GM12878 (cell line): ENCODE measurements around the gene ICE2. TPM values are rescaled to one million over a fixed set of nuclear protein-coding genes. Genes with fewer than 3 reads are reported as not detected.

Experiments used
- ATAC-seq: fragments of 200-7000 bp; cut with Tn5 transposase; 3 replicates; pipeline ENCODE4 v1.9.1; 2020; ENCODE audit warnings: mild to moderate bottlenecking, moderate library complexity
- BruUV-seq: library from RNA; stranded (reverse); fragments of 400-500 nt; replicated peaks from 2 replicates; lab custom pipeline; 2021; lab: Mats Ljungman, UMichigan
- CTCF ChIA-PET: fragments of 300-600 bp; sonication (Branson Sonifier 250); formaldehyde crosslinking; extraction: SDS; loops from one replicate; lab custom pipeline; 2021; ENCODE audit warnings: inconsistent platforms; lab: Yijun Ruan, JAX
- POLR2A ChIA-PET: fragments of 350-600 bp; formaldehyde crosslinking; extraction: SDS; loops from one replicate; lab custom pipeline; 2021; ENCODE audit warnings: inconsistent platforms; lab: Charles Lee
- RAD21 ChIA-PET: fragments of 300-600 bp; sonication (Branson Sonifier 250); formaldehyde crosslinking; loops from one replicate; lab custom pipeline; 2023; ENCODE audit warnings: antibody characterized with exemption; ENCODE audit not compliant: unreplicated experiment; lab: Charles Lee
- SMC1A ChIA-PET: fragments of 300-600 bp; sonication (Branson Sonifier 250); formaldehyde crosslinking; loops from one replicate; lab custom pipeline; 2023; ENCODE audit not compliant: unreplicated experiment, uncharacterized antibody; lab: Charles Lee
- DNase-seq: peaks from one replicate; pipeline ENCODE4 v3.0.0-alpha.2; 2011; ENCODE audit warnings: low read depth, low spot score
- FAIRE-seq: peaks from 3 replicates; lab custom pipeline; 2011; peaks lifted over from hg19 to GRCh38; lab: Jason Lieb, UNC
- H2AFZ ChIP-seq: 2 replicates; pipeline ENCODE4 v1.6.0; 2011; ENCODE audit warnings: low read depth, low read length, control low read depth; ENCODE audit not compliant: control insufficient read depth
- H3K27ac ChIP-seq: 2 replicates; pipeline ENCODE4 v1.5.1; 2011; ENCODE audit warnings: control low read depth; ENCODE audit not compliant: control insufficient read depth, insufficient read depth
- H3K27me3 ChIP-seq, 2 experiments: replicated peaks in 1 of 2; 2 replicates each; pipeline versions ENCODE4 v1.6.0 to v1.6.1; 2011; ENCODE audit warnings: low read length in 1 of 2; ENCODE audit not compliant: control insufficient read depth in 2 of 2, insufficient read depth in 2 of 2
- H3K36me3 ChIP-seq, 2 experiments: 2 replicates each; pipeline ENCODE4 v1.5.1; 2011; ENCODE audit warnings: low read length in 1 of 2; ENCODE audit not compliant: control insufficient read depth in 2 of 2, insufficient read depth in 2 of 2
- H3K4me1 ChIP-seq: 2 replicates; pipeline ENCODE4 v1.6.1; 2011; ENCODE audit warnings: mild to moderate bottlenecking, low read length, moderate library complexity, mixed read lengths; ENCODE audit not compliant: control insufficient read depth, insufficient read depth
- H3K4me2 ChIP-seq: 2 replicates; pipeline ENCODE4 v1.6.0; 2011; ENCODE audit warnings: control low read depth; ENCODE audit not compliant: control insufficient read depth, insufficient read depth
- H3K4me3 ChIP-seq: fragments of 200-600 bp; sonication (generic); 2 replicates; pipeline ENCODE4 v1.5.1; 2016
- H3K79me2 ChIP-seq: 2 replicates; pipeline ENCODE4 v1.6.0; 2011; ENCODE audit warnings: low read length; ENCODE audit not compliant: control insufficient read depth, insufficient read depth
- H3K9ac ChIP-seq: 2 replicates; pipeline ENCODE4 v1.8.0; 2011; ENCODE audit warnings: low read length, control low read depth, mixed read lengths; ENCODE audit not compliant: control insufficient read depth, insufficient read depth
- H3K9me3 ChIP-seq: replicated peaks from 3 replicates; pipeline ENCODE4 v1.5.1; 2011; ENCODE audit warnings: mild to moderate bottlenecking, low read length; ENCODE audit not compliant: control insufficient read depth, insufficient read depth
- H4K20me1 ChIP-seq: 2 replicates; pipeline ENCODE4 v1.6.0; 2011; ENCODE audit not compliant: control insufficient read depth, insufficient read depth
- ASH2L ChIP-seq: fragments of 300-600, 200-600 bp; sonication (generic); IDR thresholded peaks from 2 replicates; pipeline ENCODE4 v1.6.1; 2017; ENCODE audit warnings: low read depth, mild to moderate bottlenecking, borderline replicate concordance
- CBFB ChIP-seq: IDR thresholded peaks from 2 replicates; pipeline ENCODE4 v1.6.1; 2016; ENCODE audit warnings: antibody characterized with exemption, low read depth
- CBX3 ChIP-seq: fragments of 200-600 bp; sonication (generic); IDR thresholded peaks from 2 replicates; pipeline ENCODE4 v1.6.1; 2016; ENCODE audit warnings: low read depth, borderline replicate concordance
- EP300 ChIP-seq, 2 experiments: fragments of 150-350 bp in 1 of 2; IDR thresholded peaks; 2 replicates each; pipeline ENCODE4 v1.6.1; 2011 to 2012; ENCODE audit warnings: low read depth in 2 of 2, low read length in 2 of 2, borderline replicate concordance in 1 of 2, improper control_type of control experiment in 1 of 2, inconsistent platforms in 1 of 2; ENCODE audit not compliant: control insufficient read depth in 1 of 2
- IKZF1 ChIP-seq: fragments of 450-650 bp; conservative IDR thresholded peaks from 2 replicates; pipeline ENCODE4 v1.6.1; 2017; ENCODE audit warnings: antibody characterized with exemption, mild to moderate bottlenecking
- KLF5 ChIP-seq: fragments of 450-650 bp; IDR thresholded peaks from 2 replicates; pipeline ENCODE4 v1.6.1; 2014; ENCODE audit warnings: mild to moderate bottlenecking; ENCODE audit not compliant: partially characterized antibody
- MTA2 ChIP-seq: fragments of 450-650 bp; IDR thresholded peaks from 2 replicates; pipeline ENCODE4 v1.6.1; 2016; ENCODE audit warnings: low read depth, mild to moderate bottlenecking, moderate library complexity
- PAX8 ChIP-seq: fragments of 450-650 bp; IDR thresholded peaks from 2 replicates; pipeline ENCODE4 v1.6.1; 2017; ENCODE audit warnings: mild to moderate bottlenecking, moderate library complexity
- RBBP5 ChIP-seq: fragments of 200-600 bp; sonication (generic); conservative IDR thresholded peaks from 2 replicates; pipeline ENCODE4 v1.6.1; 2016
- SUPT20H ChIP-seq: IDR thresholded peaks from 2 replicates; pipeline ENCODE4 v1.6.1; 2011; ENCODE audit warnings: low read depth, mild to moderate bottlenecking, low read length, moderate library complexity, borderline replicate concordance; ENCODE audit not compliant: control insufficient read depth
- ZBTB33 ChIP-seq: fragments of 450-650 bp; IDR thresholded peaks from 2 replicates; pipeline ENCODE4 v1.6.1; 2017; ENCODE audit warnings: mild to moderate bottlenecking
- ZSCAN29 ChIP-seq: fragments of 450-650 bp; IDR thresholded peaks from 2 replicates; pipeline ENCODE4 v1.6.1; 2017; ENCODE audit warnings: mild to moderate bottlenecking, moderate library complexity
- WGBS: methylation state at CpG from one replicate; pipeline ENCODE4 v1.1.6; 2016; ENCODE audit warnings: low lambda C conversion rate; ENCODE audit not compliant: insufficient replicate concordance, insufficient coverage; ENCODE audit errors: missing lambda C conversion rate; 5-methylcytosine and 5-hydroxymethylcytosine counted together
- in situ Hi-C: fragments of 300-500 bp; cut with MboI; formaldehyde crosslinking; loops from 9 replicates; pipeline ENCODE4 v1.14.3; 2018; ENCODE audit warnings: mixed read lengths
- intact Hi-C: fragments of 100-400 bp; cut with micrococcal nuclease; formaldehyde crosslinking; loops from one replicate; pipeline ENCODE4 v1.14.2; 2022; ENCODE audit not compliant: unreplicated experiment
- polyA plus RNA-seq, 11 experiments: library from polyadenylated mRNA; depleted of rRNA in 4 of 11; unstranded in 6 of 11; stranded (reverse) in 5 of 11; fragments of >200 nt; fragmentation: Nextera tagmentation in 4 of 11; fragmentation: Illumina TruSeq in 1 of 11; extraction: Ambion mirVana in 4 of 11; extraction: Trizol in 1 of 11; gene quantifications; 1 replicate in 1 of 11; 2 replicates in 10 of 11; pipeline versions ENCODE4 v1.2.1 to v1.2.3, GENCODE V29; 2011 to 2016; ENCODE audit warnings: inconsistent platforms in 2 of 11, missing spikeins in 2 of 11, low read depth in 1 of 11
- total RNA-seq, 4 experiments: library from RNA; depleted of rRNA in 3 of 4; stranded (reverse); fragments of >200 nt in 3 of 4; fragmentation: Illumina TruSeq in 1 of 4; extraction: Trizol in 1 of 4; gene quantifications; 2 replicates each; pipeline versions ENCODE4 v1.2.1 to v1.2.3, GENCODE V29; 2013 to 2021
- TF ChIP-seq, protein P1 (sequence below): IDR thresholded peaks from 2 replicates; pipeline ENCODE4 v1.6.1; 2011; ENCODE audit warnings: mild to moderate bottlenecking, low read depth, low read length, moderate library complexity; ENCODE audit not compliant: insufficient replicate concordance
- TF ChIP-seq, protein P2 (sequence below): fragments of 450-650 bp; IDR thresholded peaks from 2 replicates; pipeline ENCODE4 v1.6.1; 2018; ENCODE audit warnings: mild to moderate bottlenecking, low read depth, moderate library complexity; ENCODE audit not compliant: partially characterized antibody
- TF ChIP-seq, protein P3 (sequence below): fragments of 450-650 bp; formaldehyde crosslinking; IDR thresholded peaks from 2 replicates; pipeline ENCODE4 v1.4.0; 2022; ENCODE audit warnings: mild to moderate bottlenecking, moderate library complexity

The ICE2 gene
- total and polyA plus RNA-seq, 10 of the 15 experiments (the other 5 are each of a cell fraction or from before 2014, with no cell fraction given), result 14.2 to 62.0 (median 44.9) TPM

DNA sequence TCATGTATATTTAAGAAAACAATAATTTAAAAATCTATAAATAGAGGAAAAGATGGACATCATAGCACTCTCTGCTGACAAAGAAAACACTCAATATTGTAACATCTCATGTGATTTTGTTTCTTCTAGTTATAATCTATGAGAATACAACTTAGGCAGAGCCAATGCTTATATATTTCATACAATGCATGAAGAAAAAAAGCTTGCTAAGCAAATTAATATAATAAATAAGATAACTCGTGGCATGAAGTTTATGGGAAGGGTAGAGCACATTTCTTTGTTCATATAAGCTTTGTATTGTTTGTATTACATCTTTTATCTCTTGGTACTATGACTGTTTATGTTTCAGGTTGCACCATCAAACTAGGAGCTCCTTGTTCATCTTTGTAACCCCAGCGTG is 73.5 kb downstream of the ICE2 start:
- ChIA-PET POLR2A (no interaction called here), RAD21 (interaction anchor here (0.9 kb wide), 1 partner anchor 317 kb away, joined by 3 read pairs; no protein-coding TSS in a partner anchor), SMC1A (interaction anchor here (1.1 to 1.3 kb wide), 3 partner anchors 10 to 115 kb away, joined by 3 to 5 read pairs (median 3); no protein-coding TSS in a partner anchor), CTCF (interaction anchor here (0.8 to 2.3 kb wide), 4 partner anchors 9 to 80 kb away, joined by 3 to 5 read pairs (median 4); no protein-coding TSS in a partner anchor)
- TF ChIP-seq KLF5 (no peak), SUPT20H (no peak), ZBTB33 (no peak), ZSCAN29 (no peak), CBFB (no peak), ASH2L (no peak), IKZF1 (no peak), PAX8 (no peak), CBX3 (no peak), RBBP5 (no peak), EP300 (IDR thresholded peaks at IDR 0.05; ENCODE audit: borderline replicate concordance in 1 of 2, control insufficient read depth in 1 of 2, low read depth in 2 of 2, low read length in 2 of 2) (no peak), MTA2 (no peak)
- TF ChIP-seq, protein P1, sequence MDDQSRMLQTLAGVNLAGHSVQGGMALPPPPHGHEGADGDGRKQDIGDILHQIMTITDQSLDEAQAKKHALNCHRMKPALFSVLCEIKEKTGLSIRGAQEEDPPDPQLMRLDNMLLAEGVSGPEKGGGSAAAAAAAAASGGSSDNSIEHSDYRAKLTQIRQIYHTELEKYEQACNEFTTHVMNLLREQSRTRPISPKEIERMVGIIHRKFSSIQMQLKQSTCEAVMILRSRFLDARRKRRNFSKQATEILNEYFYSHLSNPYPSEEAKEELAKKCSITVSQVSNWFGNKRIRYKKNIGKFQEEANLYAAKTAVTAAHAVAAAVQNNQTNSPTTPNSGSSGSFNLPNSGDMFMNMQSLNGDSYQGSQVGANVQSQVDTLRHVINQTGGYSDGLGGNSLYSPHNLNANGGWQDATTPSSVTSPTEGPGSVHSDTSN, result no peak
- TF ChIP-seq, protein P2, sequence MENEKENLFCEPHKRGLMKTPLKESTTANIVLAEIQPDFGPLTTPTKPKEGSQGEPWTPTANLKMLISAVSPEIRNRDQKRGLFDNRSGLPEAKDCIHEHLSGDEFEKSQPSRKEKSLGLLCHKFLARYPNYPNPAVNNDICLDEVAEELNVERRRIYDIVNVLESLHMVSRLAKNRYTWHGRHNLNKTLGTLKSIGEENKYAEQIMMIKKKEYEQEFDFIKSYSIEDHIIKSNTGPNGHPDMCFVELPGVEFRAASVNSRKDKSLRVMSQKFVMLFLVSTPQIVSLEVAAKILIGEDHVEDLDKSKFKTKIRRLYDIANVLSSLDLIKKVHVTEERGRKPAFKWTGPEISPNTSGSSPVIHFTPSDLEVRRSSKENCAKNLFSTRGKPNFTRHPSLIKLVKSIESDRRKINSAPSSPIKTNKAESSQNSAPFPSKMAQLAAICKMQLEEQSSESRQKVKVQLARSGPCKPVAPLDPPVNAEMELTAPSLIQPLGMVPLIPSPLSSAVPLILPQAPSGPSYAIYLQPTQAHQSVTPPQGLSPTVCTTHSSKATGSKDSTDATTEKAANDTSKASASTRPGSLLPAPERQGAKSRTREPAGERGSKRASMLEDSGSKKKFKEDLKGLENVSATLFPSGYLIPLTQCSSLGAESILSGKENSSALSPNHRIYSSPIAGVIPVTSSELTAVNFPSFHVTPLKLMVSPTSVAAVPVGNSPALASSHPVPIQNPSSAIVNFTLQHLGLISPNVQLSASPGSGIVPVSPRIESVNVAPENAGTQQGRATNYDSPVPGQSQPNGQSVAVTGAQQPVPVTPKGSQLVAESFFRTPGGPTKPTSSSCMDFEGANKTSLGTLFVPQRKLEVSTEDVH, result no peak
- TF ChIP-seq, protein P3, sequence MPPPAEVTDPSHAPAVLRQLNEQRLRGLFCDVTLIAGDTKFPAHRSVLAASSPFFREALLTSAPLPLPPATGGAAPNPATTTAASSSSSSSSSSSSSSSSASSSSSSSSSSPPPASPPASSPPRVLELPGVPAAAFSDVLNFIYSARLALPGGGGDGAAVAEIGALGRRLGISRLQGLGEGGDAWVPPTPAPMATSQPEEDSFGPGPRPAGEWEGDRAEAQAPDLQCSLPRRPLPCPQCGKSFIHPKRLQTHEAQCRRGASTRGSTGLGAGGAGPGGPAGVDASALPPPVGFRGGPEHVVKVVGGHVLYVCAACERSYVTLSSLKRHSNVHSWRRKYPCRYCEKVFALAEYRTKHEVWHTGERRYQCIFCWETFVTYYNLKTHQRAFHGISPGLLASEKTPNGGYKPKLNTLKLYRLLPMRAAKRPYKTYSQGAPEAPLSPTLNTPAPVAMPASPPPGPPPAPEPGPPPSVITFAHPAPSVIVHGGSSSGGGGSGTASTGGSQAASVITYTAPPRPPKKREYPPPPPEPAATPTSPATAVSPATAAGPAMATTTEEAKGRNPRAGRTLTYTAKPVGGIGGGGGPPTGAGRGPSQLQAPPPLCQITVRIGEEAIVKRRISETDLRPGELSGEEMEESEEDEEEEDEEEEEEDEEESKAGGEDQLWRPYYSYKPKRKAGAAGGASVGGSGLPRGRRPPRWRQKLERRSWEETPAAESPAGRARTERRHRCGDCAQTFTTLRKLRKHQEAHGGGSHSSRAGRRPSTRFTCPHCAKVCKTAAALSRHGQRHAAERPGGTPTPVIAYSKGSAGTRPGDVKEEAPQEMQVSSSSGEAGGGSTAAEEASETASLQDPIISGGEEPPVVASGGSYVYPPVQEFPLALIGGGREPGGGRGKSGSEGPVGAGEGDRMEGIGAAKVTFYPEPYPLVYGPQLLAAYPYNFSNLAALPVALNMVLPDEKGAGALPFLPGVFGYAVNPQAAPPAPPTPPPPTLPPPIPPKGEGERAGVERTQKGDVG (CRISPR knock-in tag), result no peak
- no peak for FAIRE-seq
- in situ Hi-C loops (no loop called here), intact Hi-C loops (no loop called here)
- H3K79me2 ChIP-seq, result no peaks in the 10 kb centered on the region
- DNase-seq, result no peak
- ATAC-seq, result no peak
- no peaks in the 10 kb centered on the region for H3K27me3 ChIP-seq
- WGBS, result 12% methylated on average over 2 of the region's 2 CpGs
- BruUV-seq, result no TSS peak
- H3K9me3 ChIP-seq, result no peaks in the 10 kb centered on the region
- H3K4me1 ChIP-seq, result no peaks in the 10 kb centered on the region
- no peak overlapping the region for H3K9ac ChIP-seq
- no peak overlapping the region for H2AFZ ChIP-seq
- H3K27ac ChIP-seq, result no peak overlapping the region
- no peaks in the 10 kb centered on the region for H4K20me1 ChIP-seq
- no peak overlapping the region for H3K4me3 ChIP-seq
- H3K36me3 ChIP-seq, result no peaks in the 10 kb centered on the region
- no peak overlapping the region for H3K4me2 ChIP-seq
